Astrocyte (in vitro differentiated cells and primary cell): ENCODE results near the gene WDR47. TPM values are rescaled to one million over a fixed set of nuclear protein-coding genes. Genes with fewer than 3 reads are reported as not detected.

ENCODE experiments used
- DNase-seq: peaks from one replicate; pipeline ENCODE4 v3.0.0-alpha.2; 2010; ENCODE audit warnings: low read depth
- FAIRE-seq: peaks from 2 replicates; lab custom pipeline; 2011; peaks lifted over from hg19 to GRCh38; lab: Jason Lieb, UNC
- H2AFZ ChIP-seq: 2 replicates; pipeline ENCODE4 v1.6.0; 2012; ENCODE audit warnings: low read depth, low read length, inconsistent platforms
- H3K27ac ChIP-seq: 2 replicates; pipeline ENCODE4 v1.5.1; 2011; ENCODE audit warnings: low read depth, low read length, inconsistent platforms
- H3K27me3 ChIP-seq: 2 replicates; pipeline ENCODE4 v1.6.0; 2011; ENCODE audit warnings: low read length, inconsistent platforms; ENCODE audit not compliant: insufficient read depth
- H3K36me3 ChIP-seq: 2 replicates; pipeline ENCODE4 v1.5.1; 2011; ENCODE audit warnings: low read length, inconsistent platforms; ENCODE audit not compliant: insufficient read depth
- H3K4me1 ChIP-seq: 2 replicates; pipeline ENCODE4 v1.5.1; 2011; ENCODE audit warnings: low read length, inconsistent platforms; ENCODE audit not compliant: insufficient read depth
- H3K4me2 ChIP-seq: 2 replicates; pipeline ENCODE4 v1.6.0; 2012; ENCODE audit warnings: low read length, inconsistent platforms
- H3K4me3 ChIP-seq: 2 replicates; pipeline ENCODE4 v1.5.1; 2011; ENCODE audit warnings: low read depth, mild to moderate bottlenecking, low read length, inconsistent platforms; ENCODE audit not compliant: insufficient read depth
- H3K79me2 ChIP-seq: 2 replicates; pipeline ENCODE4 v1.6.0; 2012; ENCODE audit warnings: mild to moderate bottlenecking, low read length, inconsistent platforms; ENCODE audit not compliant: insufficient read depth
- H3K9ac ChIP-seq: 2 replicates; pipeline ENCODE4 v1.6.0; 2012; ENCODE audit warnings: mild to moderate bottlenecking, low read length, inconsistent platforms
- H3K9me3 ChIP-seq: 2 replicates; pipeline ENCODE4 v1.5.1; 2012; ENCODE audit warnings: low read depth, mild to moderate bottlenecking, low read length, inconsistent platforms; ENCODE audit not compliant: insufficient read depth
- H4K20me1 ChIP-seq: 2 replicates; pipeline ENCODE4 v1.6.0; 2012; ENCODE audit warnings: low read length, inconsistent platforms; ENCODE audit not compliant: insufficient read depth
- H3K27ac Mint-ChIP-seq: one replicate; pipeline ENCODE4 v1.8.0; 2021; ENCODE audit warnings: mild to moderate bottlenecking, mixed read lengths; ENCODE audit not compliant: unreplicated experiment
- H3K27me3 Mint-ChIP-seq: one replicate; pipeline ENCODE4 v1.8.0; 2021; ENCODE audit warnings: low read depth, mixed read lengths; ENCODE audit not compliant: unreplicated experiment
- H3K36me3 Mint-ChIP-seq: one replicate; pipeline ENCODE4 v1.8.0; 2021; ENCODE audit warnings: low read depth, mixed read lengths; ENCODE audit not compliant: unreplicated experiment
- H3K4me1 Mint-ChIP-seq: one replicate; pipeline ENCODE4 v1.8.0; 2021; ENCODE audit warnings: low read depth, mixed read lengths; ENCODE audit not compliant: unreplicated experiment
- H3K4me3 Mint-ChIP-seq: one replicate; pipeline ENCODE4 v1.8.0; 2021; ENCODE audit warnings: mild to moderate bottlenecking, moderate library complexity, mixed read lengths; ENCODE audit not compliant: unreplicated experiment
- H3K9me3 Mint-ChIP-seq: one replicate; pipeline ENCODE4 v1.8.0; 2021; ENCODE audit warnings: mild to moderate bottlenecking, mixed read lengths; ENCODE audit not compliant: unreplicated experiment
- EZH2 ChIP-seq: IDR thresholded peaks from 2 replicates; pipeline ENCODE4 v1.6.1; 2012; ENCODE audit warnings: mild to moderate bottlenecking, low read length, inconsistent platforms; ENCODE audit not compliant: insufficient read depth
- total RNA-seq: library from RNA; stranded (reverse); gene quantifications from 2 replicates; pipeline ENCODE4 v1.2.1, GENCODE V29; 2021
- TF ChIP-seq, protein P1 (sequence below): IDR thresholded peaks from 2 replicates; pipeline ENCODE4 v1.5.1; 2011; ENCODE audit warnings: low read depth, mild to moderate bottlenecking, inconsistent platforms, low read length, moderate library complexity; ENCODE audit not compliant: insufficient read depth

WDR47 gene
- total RNA-seq, 1 donor from 2014 or later = 34.2 TPM

- Histone ChIP-seq H3K4me3 (no peak overlapping the region), H3K4me1 (peaks cover 7% of the 10 kb centered on the region), H4K20me1 (no peaks in the 10 kb centered on the region), H3K4me2 (peak overlapping the region; percentile 34), H3K79me2 (peaks cover 4% of the 10 kb centered on the region), H3K27ac (no peak overlapping the region), H3K9ac (no peak overlapping the region), H3K27me3 (no peaks in the 10 kb centered on the region), H2AFZ (no peak overlapping the region), H3K9me3 (no peaks in the 10 kb centered on the region), H3K36me3 (no peaks in the 10 kb centered on the region)
- H3K4me1 Mint-ChIP-seq = peaks cover 10% of the 10 kb centered on the region
- no peak overlapping the region for H3K4me3 Mint-ChIP-seq
- TF ChIP-seq EZH2 = no peak
- TF ChIP-seq, protein P1, sequence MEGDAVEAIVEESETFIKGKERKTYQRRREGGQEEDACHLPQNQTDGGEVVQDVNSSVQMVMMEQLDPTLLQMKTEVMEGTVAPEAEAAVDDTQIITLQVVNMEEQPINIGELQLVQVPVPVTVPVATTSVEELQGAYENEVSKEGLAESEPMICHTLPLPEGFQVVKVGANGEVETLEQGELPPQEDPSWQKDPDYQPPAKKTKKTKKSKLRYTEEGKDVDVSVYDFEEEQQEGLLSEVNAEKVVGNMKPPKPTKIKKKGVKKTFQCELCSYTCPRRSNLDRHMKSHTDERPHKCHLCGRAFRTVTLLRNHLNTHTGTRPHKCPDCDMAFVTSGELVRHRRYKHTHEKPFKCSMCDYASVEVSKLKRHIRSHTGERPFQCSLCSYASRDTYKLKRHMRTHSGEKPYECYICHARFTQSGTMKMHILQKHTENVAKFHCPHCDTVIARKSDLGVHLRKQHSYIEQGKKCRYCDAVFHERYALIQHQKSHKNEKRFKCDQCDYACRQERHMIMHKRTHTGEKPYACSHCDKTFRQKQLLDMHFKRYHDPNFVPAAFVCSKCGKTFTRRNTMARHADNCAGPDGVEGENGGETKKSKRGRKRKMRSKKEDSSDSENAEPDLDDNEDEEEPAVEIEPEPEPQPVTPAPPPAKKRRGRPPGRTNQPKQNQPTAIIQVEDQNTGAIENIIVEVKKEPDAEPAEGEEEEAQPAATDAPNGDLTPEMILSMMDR = no peak
- H3K27ac Mint-ChIP-seq = peak overlapping the region; percentile 72
- peaks cover 6% of the 10 kb centered on the region for H3K9me3 Mint-ChIP-seq
- DNase-seq (peak; percentile 63), FAIRE-seq (no peak)
- no peaks in the 10 kb centered on the region for H3K27me3 Mint-ChIP-seq
- H3K36me3 Mint-ChIP-seq = no peaks in the 10 kb centered on the region
Measured at GRCh38 chr1:109084563-109085517, 42.9 kb upstream of the WDR47 start.

DNA sequence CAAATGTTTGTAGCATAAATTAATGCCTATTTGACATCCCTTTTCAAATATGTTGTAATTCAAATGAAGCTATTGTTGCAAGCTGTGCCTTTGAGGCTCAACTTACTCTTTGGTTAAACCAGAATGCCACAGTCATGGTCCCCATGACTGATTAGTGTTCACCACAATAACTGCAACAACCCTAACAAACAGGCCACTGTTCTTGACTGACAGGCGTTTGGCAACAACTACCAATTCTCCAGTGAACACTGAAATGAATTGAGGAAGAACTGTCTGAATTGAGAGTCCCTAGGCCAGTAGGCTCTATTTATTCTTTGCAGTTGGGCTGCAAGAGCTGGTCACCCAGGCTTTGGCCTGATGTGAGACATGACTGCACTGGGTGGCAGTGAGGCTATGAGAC lies 42.0 kb upstream of the WDR47 start:
- Histone ChIP-seq H3K79me2 (no peaks in the 10 kb centered on the region), H3K36me3 (no peaks in the 10 kb centered on the region), H3K4me2 (no peak overlapping the region), H3K27ac (no peak overlapping the region), H3K4me1 (peaks cover 3% of the 10 kb centered on the region), H3K9me3 (no peaks in the 10 kb centered on the region), H2AFZ (no peak overlapping the region), H3K27me3 (no peaks in the 10 kb centered on the region), H4K20me1 (no peaks in the 10 kb centered on the region), H3K4me3 (no peak overlapping the region), H3K9ac (no peak overlapping the region)
- TF ChIP-seq EZH2 = no peak
- TF ChIP-seq, protein P1 = no peak
- DNase-seq (no peak), FAIRE-seq (no peak)
- peaks cover 10% of the 10 kb centered on the region for H3K4me1 Mint-ChIP-seq
- H3K9me3 Mint-ChIP-seq = no peaks in the 10 kb centered on the region
- peak overlapping the region; percentile 72 for H3K27ac Mint-ChIP-seq
- no peaks in the 10 kb centered on the region for H3K36me3 Mint-ChIP-seq
- no peaks in the 10 kb centered on the region for H3K27me3 Mint-ChIP-seq
- no peak overlapping the region for H3K4me3 Mint-ChIP-seq

DNA sequence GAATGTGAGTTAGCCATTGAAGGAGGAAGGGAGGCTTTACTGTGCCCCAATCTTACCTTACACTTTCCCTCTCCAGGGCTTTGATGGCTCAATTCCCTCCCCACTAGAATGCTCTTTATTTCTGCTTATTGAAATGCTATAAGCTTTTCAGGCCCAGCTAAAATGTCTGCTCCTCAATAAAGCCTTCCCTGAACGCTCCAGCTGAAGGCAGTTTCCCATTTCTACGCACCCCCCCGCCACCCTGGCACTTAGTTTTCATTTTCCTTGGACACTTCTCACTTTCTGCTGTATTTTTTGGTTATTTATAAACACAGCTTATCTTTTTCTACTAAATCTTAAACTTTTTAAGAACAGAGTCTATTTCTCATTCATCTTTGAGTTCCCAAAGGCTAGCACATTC lies 41.6 kb upstream of the WDR47 start:
- no peaks in the 10 kb centered on the region for H3K9me3 Mint-ChIP-seq
- no peak overlapping the region for H3K4me3 Mint-ChIP-seq
- Histone ChIP-seq H4K20me1 (no peaks in the 10 kb centered on the region), H3K27me3 (no peaks in the 10 kb centered on the region), H2AFZ (no peak overlapping the region), H3K79me2 (no peaks in the 10 kb centered on the region), H3K9ac (no peak overlapping the region), H3K4me2 (no peak overlapping the region), H3K4me3 (no peak overlapping the region), H3K27ac (no peak overlapping the region), H3K4me1 (peaks cover 3% of the 10 kb centered on the region), H3K9me3 (no peaks in the 10 kb centered on the region), H3K36me3 (no peaks in the 10 kb centered on the region)
- H3K4me1 Mint-ChIP-seq = peaks cover 10% of the 10 kb centered on the region
- DNase-seq = no peak
- H3K27me3 Mint-ChIP-seq = no peaks in the 10 kb centered on the region
- H3K27ac Mint-ChIP-seq = no peak overlapping the region
- FAIRE-seq = no peak
- TF ChIP-seq, protein P1 = no peak
- TF ChIP-seq EZH2 = no peak
- H3K36me3 Mint-ChIP-seq = no peaks in the 10 kb centered on the region
